HUES6 (cell line): ENCODE measurements around the gene EPB41L3.

Experiments used
- H3K27ac ChIP-seq: 2 replicates; pipeline ENCODE4 v1.7.0; 2013; ENCODE audit warnings: low read depth, mild to moderate bottlenecking, low read length, inconsistent platforms
- H3K27me3 ChIP-seq: 2 replicates; pipeline ENCODE4 v1.6.1; 2013; ENCODE audit warnings: low read length; ENCODE audit not compliant: control insufficient read depth, insufficient read depth
- H3K36me3 ChIP-seq: 2 replicates; pipeline ENCODE4 v1.6.1; 2013; ENCODE audit warnings: low read length; ENCODE audit not compliant: control insufficient read depth, insufficient read depth
- H3K4me1 ChIP-seq: 2 replicates; pipeline ENCODE4 v1.6.1; 2013; ENCODE audit warnings: low read length; ENCODE audit not compliant: control insufficient read depth, insufficient read depth
- H3K4me3 ChIP-seq: 2 replicates; pipeline ENCODE4 v1.5.1; 2013; ENCODE audit warnings: low read depth, low read length
- H3K9ac ChIP-seq: one replicate; pipeline ENCODE4 v1.6.1; 2013; ENCODE audit warnings: mild to moderate bottlenecking, low read length
- H3K9me3 ChIP-seq: 2 replicates; pipeline ENCODE4 v1.6.1; 2013; ENCODE audit warnings: low read depth, low read length; ENCODE audit not compliant: control insufficient read depth, insufficient read depth

EPB41L3 gene

DNA sequence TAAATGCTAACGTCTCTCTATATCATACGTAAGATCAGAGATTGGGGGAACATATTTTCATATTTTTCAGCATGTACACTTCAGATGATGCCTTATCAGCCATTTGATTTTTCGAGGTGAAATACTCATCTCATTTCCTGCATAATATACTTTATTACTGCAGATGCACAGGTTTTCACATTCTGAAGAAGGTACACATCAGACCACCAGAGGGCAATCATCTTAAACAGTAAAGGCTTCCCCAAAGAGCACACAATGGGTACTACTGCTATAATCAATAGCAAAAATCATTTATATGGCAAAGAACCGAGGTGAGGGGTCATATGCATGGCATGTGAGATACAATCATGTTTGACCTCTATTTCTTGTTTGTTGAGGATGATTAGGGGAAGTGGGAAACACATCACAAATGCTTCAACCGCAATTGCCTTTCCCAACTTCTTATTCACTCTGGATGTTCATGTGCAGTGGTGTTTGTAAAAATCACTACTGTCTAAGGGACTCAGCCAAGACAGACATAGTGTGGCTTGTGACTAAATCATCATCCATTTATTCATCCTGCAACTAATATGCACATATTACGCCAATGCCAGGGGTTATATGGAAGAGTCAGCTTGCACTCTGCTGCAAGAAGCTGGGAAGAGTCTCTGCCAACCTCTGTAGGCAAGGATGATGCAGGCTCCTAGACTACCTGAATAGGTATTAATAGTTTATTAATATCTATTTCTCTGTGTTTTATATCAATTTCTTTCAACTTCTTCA, 118.7 kb downstream of the EPB41L3 start:
- no peak overlapping the region for H3K27ac ChIP-seq
- H3K4me1 ChIP-seq: no peaks in the 10 kb centered on the region
- H3K9me3 ChIP-seq: no peaks in the 10 kb centered on the region
- H3K36me3 ChIP-seq: no peaks in the 10 kb centered on the region
- H3K9ac ChIP-seq: no peak overlapping the region
- H3K27me3 ChIP-seq: no peaks in the 10 kb centered on the region
- H3K4me3 ChIP-seq: no peak overlapping the region

DNA sequence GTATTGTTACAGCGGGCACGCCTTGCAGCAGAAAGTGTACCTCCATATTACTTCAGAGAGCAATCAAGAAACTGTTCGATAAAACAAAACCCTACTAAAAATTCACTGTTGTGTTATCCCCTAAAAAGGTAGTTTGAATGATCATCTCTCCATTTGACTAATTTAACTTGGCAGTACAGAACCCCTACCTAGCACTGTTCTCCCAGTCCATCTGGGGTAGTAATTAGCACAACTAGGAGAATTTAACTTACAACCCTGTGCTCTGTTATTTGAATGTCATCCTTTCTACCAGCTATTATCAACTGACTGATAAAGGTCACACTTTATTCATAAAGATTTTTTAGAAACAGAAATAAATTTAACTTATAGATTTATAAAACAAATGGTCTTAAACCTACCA, 121.2 kb downstream of the EPB41L3 start:
- Histone ChIP-seq H3K27ac (no peak overlapping the region), H3K27me3 (no peaks in the 10 kb centered on the region), H3K36me3 (no peaks in the 10 kb centered on the region), H3K9ac (no peak overlapping the region), H3K4me3 (no peak overlapping the region), H3K9me3 (no peaks in the 10 kb centered on the region), H3K4me1 (no peaks in the 10 kb centered on the region)

DNA sequence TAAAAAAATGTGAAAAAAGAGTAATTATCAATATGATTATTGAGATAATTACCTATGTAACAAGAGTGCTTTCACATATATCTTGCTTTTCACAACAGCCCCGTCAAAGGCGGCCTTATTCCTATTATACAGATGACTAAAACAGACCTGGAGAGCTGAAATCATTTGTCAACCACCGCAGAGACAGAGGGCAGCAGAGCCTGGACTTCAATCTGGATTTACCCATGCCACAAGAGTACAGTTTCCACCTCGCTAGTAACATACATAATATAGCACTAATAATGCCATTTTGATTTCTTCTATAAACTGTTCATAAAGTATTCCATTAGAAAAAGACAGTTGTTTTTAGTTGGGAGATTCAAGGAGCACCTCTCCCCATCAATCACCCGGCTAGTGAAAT, 121.8 kb downstream of the EPB41L3 start:
- H3K9ac ChIP-seq: no peak overlapping the region
- no peak overlapping the region for H3K27ac ChIP-seq
- no peaks in the 10 kb centered on the region for H3K4me1 ChIP-seq
- no peaks in the 10 kb centered on the region for H3K27me3 ChIP-seq
- no peaks in the 10 kb centered on the region for H3K9me3 ChIP-seq
- no peak overlapping the region for H3K4me3 ChIP-seq
- no peaks in the 10 kb centered on the region for H3K36me3 ChIP-seq

DNA sequence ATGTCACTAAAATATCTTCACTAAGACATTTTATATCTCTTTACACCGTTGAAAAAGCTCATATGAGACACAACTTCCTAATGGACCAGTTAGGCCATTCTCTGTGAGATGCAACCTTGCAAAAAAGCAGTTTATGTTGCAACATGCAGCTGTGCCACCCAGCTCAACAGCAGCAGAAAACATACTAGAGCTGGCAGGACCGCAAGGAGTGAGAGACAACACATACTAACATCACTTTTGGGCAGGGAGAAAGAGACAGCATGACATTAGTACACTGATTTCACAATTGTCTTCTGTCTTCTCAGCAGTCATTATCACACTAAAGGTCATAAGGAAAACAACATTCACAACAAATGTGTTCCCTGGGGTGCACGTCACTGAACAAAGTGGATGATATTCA, 122.9 kb downstream of the EPB41L3 start:
- Histone ChIP-seq H3K4me3 (no peak overlapping the region), H3K36me3 (no peaks in the 10 kb centered on the region), H3K9me3 (no peaks in the 10 kb centered on the region), H3K9ac (no peak overlapping the region), H3K4me1 (no peaks in the 10 kb centered on the region), H3K27me3 (no peaks in the 10 kb centered on the region), H3K27ac (no peak overlapping the region)

DNA sequence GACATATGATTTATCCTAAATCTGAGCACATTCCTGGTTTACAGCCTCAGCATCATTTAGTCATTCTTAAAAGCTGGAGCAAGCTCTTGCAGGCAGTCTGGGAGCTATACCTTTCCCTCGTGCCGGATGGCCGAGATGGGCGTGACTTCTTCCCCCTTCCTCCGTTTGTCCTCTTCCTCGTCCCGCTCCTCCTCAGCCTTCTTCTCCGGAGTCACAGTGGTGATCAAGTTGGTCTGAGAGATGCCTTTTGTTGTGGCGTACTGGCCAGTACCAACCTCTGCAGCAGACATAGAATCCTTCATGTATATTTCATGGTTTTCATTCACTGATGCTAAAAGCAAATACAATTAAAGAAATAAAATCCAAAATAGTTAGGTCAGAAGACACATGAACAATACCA, 124.2 kb downstream of the EPB41L3 start:
- H3K4me1 ChIP-seq: no peaks in the 10 kb centered on the region
- no peaks in the 10 kb centered on the region for H3K9me3 ChIP-seq
- H3K27ac ChIP-seq: no peak overlapping the region
- no peak overlapping the region for H3K4me3 ChIP-seq
- no peaks in the 10 kb centered on the region for H3K36me3 ChIP-seq
- no peaks in the 10 kb centered on the region for H3K27me3 ChIP-seq
- no peak overlapping the region for H3K9ac ChIP-seq

DNA sequence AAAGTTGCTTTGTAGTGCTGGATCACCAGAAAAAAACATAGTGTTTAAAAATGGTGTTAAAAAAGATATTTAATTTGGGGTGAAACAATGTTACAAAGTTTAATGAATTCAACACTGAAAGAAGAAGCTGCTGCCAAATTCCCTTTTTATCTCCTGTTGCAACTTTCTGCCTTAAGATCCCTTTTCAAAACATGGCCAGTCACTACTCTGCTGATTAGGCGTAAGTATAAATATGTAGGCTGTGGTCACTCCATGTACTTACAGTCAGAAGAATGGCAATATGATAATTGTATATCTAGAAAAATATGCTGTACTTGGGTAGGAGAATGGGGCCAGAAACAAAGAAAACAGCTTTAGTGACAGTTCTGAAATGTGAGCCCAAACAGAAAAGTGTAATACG, 124.8 kb downstream of the EPB41L3 start:
- peaks cover 2% of the 10 kb centered on the region; the same call in 1 of the 2 replicates for H3K4me1 ChIP-seq
- H3K9ac ChIP-seq: no peak overlapping the region
- no peaks in the 10 kb centered on the region for H3K36me3 ChIP-seq
- no peak overlapping the region for H3K27ac ChIP-seq
- H3K9me3 ChIP-seq: no peaks in the 10 kb centered on the region
- no peak overlapping the region for H3K4me3 ChIP-seq
- no peaks in the 10 kb centered on the region for H3K27me3 ChIP-seq

DNA sequence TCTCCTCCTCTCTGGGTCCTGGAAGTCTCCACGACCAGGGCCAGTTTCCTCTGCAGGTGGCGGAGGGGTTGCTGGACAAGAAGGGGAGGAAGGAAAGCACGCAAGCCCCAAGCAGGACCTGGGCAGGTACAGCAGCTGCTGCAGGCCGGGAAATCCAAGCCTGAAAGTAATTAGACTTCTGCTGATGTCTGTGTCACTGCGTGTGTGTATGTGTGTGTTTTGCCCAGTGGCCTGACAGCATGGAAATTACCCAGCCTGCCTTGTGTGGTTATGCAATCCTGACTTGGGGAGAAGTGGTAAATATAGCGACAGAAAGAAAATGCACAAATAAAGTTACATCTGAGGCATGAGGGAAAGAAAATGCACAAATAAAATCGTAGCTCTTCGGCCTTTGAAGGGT, 126.5 kb downstream of the EPB41L3 start:
- H3K27ac ChIP-seq: no peak overlapping the region

DNA sequence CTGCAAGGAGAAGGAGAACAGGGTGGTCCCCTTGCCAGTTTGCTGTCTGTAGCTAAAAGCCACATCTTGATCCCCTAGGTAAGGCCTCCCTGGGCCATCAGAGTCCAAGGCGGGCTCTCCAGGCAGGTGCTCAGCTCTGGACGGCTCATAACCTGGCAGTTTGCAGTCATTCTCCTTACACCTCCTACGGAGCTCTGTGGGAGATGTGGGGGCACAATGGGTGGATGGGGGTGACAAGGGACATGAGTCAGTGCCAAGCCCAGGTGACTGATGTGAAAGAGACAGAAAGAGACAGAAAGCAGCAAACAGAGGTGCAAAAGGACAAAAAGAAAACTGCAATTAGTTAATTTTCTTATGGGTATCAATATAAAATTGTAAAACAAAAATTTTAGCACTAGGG, 127.7 kb downstream of the EPB41L3 start:
- Histone ChIP-seq H3K27ac (no peak overlapping the region), H3K9me3 (no peaks in the 10 kb centered on the region), H3K36me3 (no peaks in the 10 kb centered on the region), H3K9ac (no peak overlapping the region), H3K4me1 (peaks cover 2% of the 10 kb centered on the region; the same call in 1 of the 2 replicates), H3K4me3 (no peak overlapping the region), H3K27me3 (no peaks in the 10 kb centered on the region)

More for the DNA sequence above, 126.5 kb downstream of the EPB41L3 start:
- H3K36me3 ChIP-seq: no peaks in the 10 kb centered on the region
- no peak overlapping the region for H3K4me3 ChIP-seq
- peaks cover 2% of the 10 kb centered on the region; the same call in 1 of the 2 replicates for H3K4me1 ChIP-seq
- no peaks in the 10 kb centered on the region for H3K9me3 ChIP-seq
- no peak overlapping the region for H3K9ac ChIP-seq
- no peaks in the 10 kb centered on the region for H3K27me3 ChIP-seq

DNA sequence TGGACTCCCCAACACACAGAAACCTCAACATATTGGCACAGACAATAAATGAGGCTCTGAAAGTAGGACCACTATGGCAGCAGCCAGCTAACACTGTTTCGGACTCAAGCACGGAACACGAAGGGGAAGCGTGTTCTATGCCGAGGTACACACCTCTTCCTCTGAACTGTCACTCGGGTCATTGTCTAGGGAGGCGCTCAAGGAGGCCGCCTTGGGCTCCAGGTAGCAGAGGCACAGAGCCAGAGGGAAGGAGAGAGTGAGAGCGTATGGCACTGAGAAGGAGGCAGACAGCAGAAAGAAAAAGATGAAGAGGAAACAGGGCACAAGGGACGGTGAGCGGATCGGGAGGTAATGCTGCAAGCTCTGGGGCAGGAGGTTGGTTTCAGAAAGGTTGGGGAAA, 128.1 kb downstream of the EPB41L3 start:
- no peaks in the 10 kb centered on the region for H3K36me3 ChIP-seq
- H3K27ac ChIP-seq: no peak overlapping the region
- peaks cover 2% of the 10 kb centered on the region; the same call in 1 of the 2 replicates for H3K4me1 ChIP-seq
- H3K9ac ChIP-seq: no peak overlapping the region
- H3K27me3 ChIP-seq: no peaks in the 10 kb centered on the region
- H3K4me3 ChIP-seq: no peak overlapping the region
- no peaks in the 10 kb centered on the region for H3K9me3 ChIP-seq

DNA sequence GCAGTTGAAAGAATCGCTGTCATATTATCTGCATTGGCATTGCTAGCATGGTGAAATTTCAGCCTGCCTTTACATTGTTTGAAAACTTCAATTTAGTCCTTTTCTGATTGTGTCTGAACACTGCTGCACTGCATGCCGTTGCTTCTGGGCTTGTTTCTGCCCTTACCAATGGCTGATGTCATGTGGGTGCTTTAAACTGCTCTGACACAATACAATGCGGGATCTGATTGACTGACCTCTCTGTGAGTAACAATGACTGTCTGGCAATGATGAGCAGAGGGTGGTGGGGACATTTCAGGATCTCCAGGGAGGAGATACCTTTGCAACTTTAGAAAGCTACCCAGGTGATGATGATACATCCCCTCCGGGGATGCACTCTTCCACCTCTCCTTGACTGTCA, 128.8 kb downstream of the EPB41L3 start:
- Histone ChIP-seq H3K9me3 (no peaks in the 10 kb centered on the region), H3K36me3 (no peaks in the 10 kb centered on the region), H3K4me1 (peaks cover 2% of the 10 kb centered on the region; the same call in 1 of the 2 replicates), H3K27me3 (no peaks in the 10 kb centered on the region), H3K27ac (no peak overlapping the region), H3K4me3 (no peak overlapping the region), H3K9ac (no peak overlapping the region)

DNA sequence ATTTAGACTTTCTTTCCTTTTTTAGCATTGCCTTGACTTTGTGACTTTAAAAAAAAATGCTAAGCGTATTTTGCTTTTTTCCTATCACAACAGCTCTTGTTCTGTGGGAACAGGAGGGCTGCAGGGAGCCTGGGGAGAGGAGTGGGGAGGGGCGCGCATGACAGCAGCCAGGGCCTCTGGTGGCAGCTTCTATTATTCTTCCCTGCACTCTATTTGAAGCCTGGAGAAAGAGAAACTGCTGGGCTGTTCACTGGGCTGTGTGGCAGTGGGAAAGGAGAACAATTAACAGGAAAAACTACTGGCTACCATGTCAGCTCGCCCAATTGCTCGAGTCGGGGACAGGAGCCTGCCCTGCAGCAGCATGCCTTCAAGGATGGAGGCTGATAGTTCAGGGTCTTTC, 129.3 kb downstream of the EPB41L3 start:
- Histone ChIP-seq H3K4me3 (no peak overlapping the region), H3K9ac (no peak overlapping the region), H3K36me3 (no peaks in the 10 kb centered on the region), H3K4me1 (peaks cover 2% of the 10 kb centered on the region; the same call in 1 of the 2 replicates), H3K9me3 (no peaks in the 10 kb centered on the region), H3K27me3 (no peaks in the 10 kb centered on the region), H3K27ac (no peak overlapping the region)
